Measurements from ENCODE around the gene SLC2A2. TPM values are rescaled to one million over a fixed set of nuclear protein-coding genes. Genes with fewer than 3 reads are reported as not detected.

The SLC2A2 gene
- total RNA-seq, 1 experiment from 2014 or later = not detected

- Histone ChIP-seq H2AFZ (ENCODE audit: low read length) (no peak overlapping the region), H3K4me2 (ENCODE audit: low read depth, low read length, poor library complexity, severe bottlenecking) (no peak overlapping the region), H3K9ac (ENCODE audit: low read length) (no peak overlapping the region), H3K4me3 (ENCODE audit: low read length) (no peak overlapping the region), H3K36me3 (ENCODE audit: insufficient read depth, low read length) (no peaks in the 10 kb centered on the region), H3K27me3 (ENCODE audit: low read length) (no peaks in the 10 kb centered on the region), H3K79me2 (ENCODE audit: low read length) (no peaks in the 10 kb centered on the region), H3K27ac (ENCODE audit: low read length) (no peak overlapping the region), H3K9me2 (replicated peaks; ENCODE audit: insufficient read depth, low read length) (no peaks in the 10 kb centered on the region), H3K4me1 (ENCODE audit: low read length) (no peaks in the 10 kb centered on the region), H4K20me1 (ENCODE audit: insufficient read depth, low read depth, low read length) (no peaks in the 10 kb centered on the region), H3K9me3 (ENCODE audit: low read length) (no peaks in the 10 kb centered on the region)
- no peak for DNase-seq
Observed at GRCh38 chr3:170953736-170954135, 72.8 kb downstream of the SLC2A2 start.

- no peaks in the 10 kb centered on the region for H3K36me3 ChIP-seq (ENCODE audit: insufficient read depth, low read length)
- H3K4me1 ChIP-seq (ENCODE audit: low read length) = no peaks in the 10 kb centered on the region
- no peak overlapping the region for H2AFZ ChIP-seq (ENCODE audit: low read length)
- no peaks in the 10 kb centered on the region for H4K20me1 ChIP-seq (ENCODE audit: insufficient read depth, low read depth, low read length)
- H3K9ac ChIP-seq (ENCODE audit: low read length) = no peak overlapping the region
- H3K4me2 ChIP-seq (ENCODE audit: low read depth, low read length, poor library complexity, severe bottlenecking) = no peak overlapping the region
- no peak overlapping the region for H3K27ac ChIP-seq (ENCODE audit: low read length)
- H3K9me2 ChIP-seq (replicated peaks; ENCODE audit: insufficient read depth, low read length) = no peaks in the 10 kb centered on the region
- no peak overlapping the region for H3K4me3 ChIP-seq (ENCODE audit: low read length)
- no peaks in the 10 kb centered on the region for H3K9me3 ChIP-seq (ENCODE audit: low read length)
- no peaks in the 10 kb centered on the region for H3K27me3 ChIP-seq (ENCODE audit: low read length)
- H3K79me2 ChIP-seq (ENCODE audit: low read length) = no peaks in the 10 kb centered on the region
- DNase-seq = no peak
Observed at GRCh38 chr3:170953229-170953628, 73.3 kb downstream of the SLC2A2 start.

- no peak overlapping the region for H3K4me3 ChIP-seq (ENCODE audit: low read length)
- H3K79me2 ChIP-seq (ENCODE audit: low read length) = no peaks in the 10 kb centered on the region
- H3K9ac ChIP-seq (ENCODE audit: low read length) = no peak overlapping the region
- DNase-seq = no peak
- no peaks in the 10 kb centered on the region for H3K9me2 ChIP-seq (replicated peaks; ENCODE audit: insufficient read depth, low read length)
- H3K4me1 ChIP-seq (ENCODE audit: low read length) = no peaks in the 10 kb centered on the region
- no peaks in the 10 kb centered on the region for H3K9me3 ChIP-seq (ENCODE audit: low read length)
- no peaks in the 10 kb centered on the region for H3K27me3 ChIP-seq (ENCODE audit: low read length)
- H2AFZ ChIP-seq (ENCODE audit: low read length) = no peak overlapping the region
- H4K20me1 ChIP-seq (ENCODE audit: insufficient read depth, low read depth, low read length) = no peaks in the 10 kb centered on the region
- no peak overlapping the region for H3K27ac ChIP-seq (ENCODE audit: low read length)
- no peak overlapping the region for H3K4me2 ChIP-seq (ENCODE audit: low read depth, low read length, poor library complexity, severe bottlenecking)
- no peaks in the 10 kb centered on the region for H3K36me3 ChIP-seq (ENCODE audit: insufficient read depth, low read length)
Observed at GRCh38 chr3:170949211-170949610, 77.3 kb downstream of the SLC2A2 start.

GRCh38 chr3:170947018-170947769, 79.3 kb downstream of the SLC2A2 start:
- no peak overlapping the region for H2AFZ ChIP-seq (ENCODE audit: low read length)
- H3K36me3 ChIP-seq (ENCODE audit: insufficient read depth, low read length) = no peaks in the 10 kb centered on the region

More at GRCh38 chr3:170947018-170947769, 79.3 kb downstream of the SLC2A2 start:
- Histone ChIP-seq H3K4me1 (ENCODE audit: low read length) (no peaks in the 10 kb centered on the region), H3K79me2 (ENCODE audit: low read length) (no peaks in the 10 kb centered on the region), H3K27ac (ENCODE audit: low read length) (no peak overlapping the region), H3K4me3 (ENCODE audit: low read length) (no peak overlapping the region), H3K9me2 (replicated peaks; ENCODE audit: insufficient read depth, low read length) (no peaks in the 10 kb centered on the region), H3K4me2 (ENCODE audit: low read depth, low read length, poor library complexity, severe bottlenecking) (no peak overlapping the region), H3K9me3 (ENCODE audit: low read length) (no peaks in the 10 kb centered on the region), H3K27me3 (ENCODE audit: low read length) (no peaks in the 10 kb centered on the region), H4K20me1 (ENCODE audit: insufficient read depth, low read depth, low read length) (no peaks in the 10 kb centered on the region), H3K9ac (ENCODE audit: low read length) (no peak overlapping the region)
- no peak for DNase-seq

Small RNA genes within 50 kb of the gene (small RNA-seq; reads per million reads assigned to genes)
- gene RNU1-70P = not detected

Other genes with a start within 250 kb of the SLC2A2 start
- gene RPL22L1, start 156.5 kb downstream of the SLC2A2 start, total RNA-seq (2014; rRNA removed; shearing (Covaris generic); ENCODE audit: low replicate concordance) = 8.4 and 43.1 TPM in 2 replicates
- 7.8 and 10.5 TPM in 2 replicates for gene EIF5A2, start 118.1 kb downstream of the SLC2A2 start, total RNA-seq (2014; rRNA removed; shearing (Covaris generic); ENCODE audit: low replicate concordance)